NCI-H2081 treated with DMSO at 0.1 percent for 48 hours (cell line): Measurements from ENCODE around the gene MINAR2.

ENCODE experiments used
- DNase-seq: peaks from one replicate; lab custom pipeline; 2025; lab: John Stamatoyannopoulos, UW

The MINAR2 gene

GRCh38 chr5:129747572-129748407 is at the start of gene MINAR2:
TSS of gene MINAR2 (plus strand) at chr5:129748094. CDS start at chr5:129748191, 97 bp downstream.
- DNase-seq = no peak

DNA sequence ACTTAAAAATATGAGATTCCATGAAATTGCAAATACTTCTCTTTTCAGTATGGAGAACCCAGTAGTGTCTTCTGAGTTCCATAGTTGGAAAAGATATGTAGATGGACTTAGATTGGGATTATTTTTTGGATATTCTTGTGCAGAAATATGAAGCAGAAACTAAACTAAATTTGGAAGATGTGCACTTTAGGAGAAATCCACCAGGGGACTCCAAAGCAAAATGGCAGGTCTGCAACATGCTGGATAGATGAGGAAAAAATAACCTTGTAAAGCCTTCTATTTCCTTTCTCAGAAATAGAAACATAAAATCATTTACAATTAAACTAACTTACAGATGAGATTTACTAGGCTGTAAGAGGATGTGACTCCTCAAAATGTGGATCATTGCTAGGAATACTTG is 49.2 kb upstream of the MINAR2 start:
- DNase-seq = no peak

GRCh38 chr5:129716235-129716634 is 31.7 kb upstream of the MINAR2 start:
- DNase-seq = no peak

GRCh38 chr5:129716651-129717050 is 31.2 kb upstream of the MINAR2 start:
- DNase-seq = no peak

DNA sequence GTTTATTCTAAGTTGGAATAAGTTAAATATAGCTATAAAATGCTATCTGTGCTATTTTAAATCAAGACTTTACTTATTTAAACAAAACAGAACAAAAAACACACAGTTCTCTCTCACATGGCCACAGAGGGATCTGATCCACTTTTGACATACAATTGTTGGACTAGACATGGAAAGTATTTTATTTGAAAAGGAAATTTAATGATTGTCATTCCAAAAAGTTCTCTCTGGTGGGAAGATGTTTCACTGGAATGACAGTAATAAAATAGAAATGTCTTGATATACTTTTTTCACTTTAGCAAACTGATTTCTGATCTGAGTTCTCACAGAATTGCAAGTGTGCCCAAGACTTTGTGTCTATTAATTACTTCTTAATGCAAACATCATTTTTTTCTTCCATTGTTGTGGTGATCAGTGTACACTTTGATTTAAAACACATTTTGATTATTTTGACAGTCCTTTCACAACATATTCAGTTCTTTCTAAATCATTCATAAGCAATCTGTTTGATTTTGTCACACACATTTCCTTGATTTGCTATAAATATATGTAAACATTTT is 30.1 kb upstream of the MINAR2 start:
- no peak for DNase-seq

GRCh38 chr5:129718471-129719090 is 29.3 kb upstream of the MINAR2 start:
- DNase-seq = no peak

DNA sequence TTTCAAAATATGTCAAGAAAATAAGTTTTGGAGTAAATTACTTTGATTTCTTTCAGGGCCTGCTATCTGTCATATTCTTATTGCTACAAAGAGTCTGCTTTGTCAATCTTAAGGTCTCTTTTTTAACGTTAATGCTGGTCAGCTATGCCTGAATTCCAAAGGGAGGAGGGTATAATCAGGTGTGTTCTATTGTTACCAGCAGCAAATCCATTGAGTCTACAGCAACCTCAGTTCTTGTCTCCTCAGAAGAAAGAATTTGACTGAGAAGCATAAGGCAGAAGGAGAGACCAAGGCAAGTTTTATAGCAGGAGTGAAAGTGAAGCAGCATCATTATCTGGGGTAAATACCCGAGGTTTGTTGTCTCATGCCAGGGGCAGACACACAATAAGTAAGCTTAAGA is 23.7 kb upstream of the MINAR2 start:
- no peak for DNase-seq

GRCh38 chr5:129724647-129725046 is 23.2 kb upstream of the MINAR2 start:
- no peak for DNase-seq

GRCh38 chr5:129739773-129740172 is 8.1 kb upstream of the MINAR2 start:
- DNase-seq = no peak

DNA sequence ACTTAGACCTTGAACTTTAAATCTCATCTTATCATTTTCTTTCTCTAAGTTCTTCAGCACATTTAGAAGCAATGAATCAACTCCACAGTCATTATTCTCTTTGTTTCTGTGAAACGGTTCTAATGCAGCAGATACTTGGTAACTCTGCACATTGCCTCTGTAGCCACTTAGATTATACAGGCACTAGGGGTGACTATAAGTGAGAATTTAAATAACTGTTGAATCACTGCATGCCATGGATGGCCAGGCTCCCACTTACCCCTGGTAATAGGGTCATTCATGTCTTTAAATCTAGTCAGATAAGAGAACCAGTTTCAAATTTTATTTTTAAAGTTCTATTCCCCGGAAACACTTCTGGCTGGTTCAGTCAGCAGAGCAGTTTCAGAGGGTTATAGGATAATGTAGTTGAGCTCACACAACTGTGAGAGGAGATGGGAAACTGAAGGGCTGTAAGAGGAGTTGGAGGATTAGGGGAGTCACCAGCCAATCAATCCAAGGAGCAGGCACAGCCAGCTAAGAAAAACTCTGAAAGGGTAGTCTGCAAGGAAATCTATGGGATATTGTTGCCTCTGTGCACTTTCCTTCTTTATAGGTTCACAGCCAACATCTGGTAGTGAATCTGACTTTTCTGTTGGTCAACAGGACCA is 4.2 kb upstream of the MINAR2 start:
- DNase-seq = no peak

GRCh38 chr5:129745997-129746396 is 1.9 kb upstream of the MINAR2 start:
- DNase-seq = no peak

DNA sequence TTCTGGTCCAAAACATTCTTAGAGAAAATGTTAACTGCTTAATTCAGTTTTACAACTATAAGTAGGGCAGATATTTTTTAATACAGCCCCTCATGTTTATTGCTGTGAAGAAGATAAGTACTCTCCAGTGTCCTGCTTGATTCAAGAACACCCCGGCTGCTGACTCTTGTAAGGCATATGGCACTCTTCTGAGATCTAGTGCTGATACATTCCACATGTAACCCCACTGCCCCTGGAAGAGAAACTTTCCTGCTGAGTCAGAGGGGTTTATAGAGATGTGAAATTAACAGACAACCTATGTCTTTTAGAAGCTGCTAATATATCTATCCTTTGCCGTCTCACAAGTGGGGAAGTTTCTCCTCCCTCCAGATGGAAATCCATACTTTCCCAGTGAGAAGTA is 1.0 kb upstream of the MINAR2 start:
- no peak for DNase-seq

DNA sequence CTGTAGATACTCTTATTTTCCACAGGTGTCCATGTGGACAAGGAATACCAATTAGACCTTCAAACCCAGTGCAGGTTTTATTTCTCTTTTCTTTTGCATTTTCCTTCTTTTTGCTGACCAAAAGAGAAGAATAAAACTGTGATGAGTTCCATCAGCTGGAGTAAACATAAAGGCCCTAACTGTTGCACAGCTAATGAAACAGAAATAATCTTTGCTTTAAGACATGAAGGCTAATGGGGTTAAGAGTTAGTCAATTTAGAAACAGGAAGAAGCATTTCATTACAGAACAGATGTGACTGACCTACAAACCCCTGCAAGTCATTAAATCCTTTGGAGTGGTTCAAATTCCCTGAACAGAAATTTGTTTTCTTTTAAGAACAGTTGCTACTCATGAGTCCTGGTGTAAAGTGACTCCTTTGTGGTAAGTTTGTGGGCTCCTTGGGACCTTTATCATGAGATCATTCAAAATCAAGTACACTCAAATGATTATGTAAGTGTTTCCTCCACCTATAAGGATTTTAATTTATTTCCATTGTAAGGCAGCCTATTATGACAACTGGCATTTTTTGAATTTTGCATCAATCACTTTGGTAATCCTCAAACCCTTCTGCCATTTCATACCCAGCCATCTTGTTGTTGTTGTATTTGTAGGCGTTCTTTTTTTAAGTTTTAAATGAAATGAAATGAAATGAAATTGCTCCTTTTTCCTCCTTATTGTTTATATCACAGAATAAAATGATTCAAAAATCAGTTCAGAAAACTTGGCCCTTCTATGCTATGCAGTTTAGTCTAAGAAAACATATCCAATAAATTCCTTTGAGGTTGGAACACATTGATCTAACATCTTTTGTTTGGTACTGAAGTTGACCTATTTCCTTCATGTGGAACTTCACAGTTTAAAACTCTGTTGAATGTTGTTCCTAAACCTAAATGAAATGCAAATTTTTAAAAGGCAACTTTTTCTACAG is 1.3 kb downstream of the MINAR2 start:
- DNase-seq = no peak

DNA sequence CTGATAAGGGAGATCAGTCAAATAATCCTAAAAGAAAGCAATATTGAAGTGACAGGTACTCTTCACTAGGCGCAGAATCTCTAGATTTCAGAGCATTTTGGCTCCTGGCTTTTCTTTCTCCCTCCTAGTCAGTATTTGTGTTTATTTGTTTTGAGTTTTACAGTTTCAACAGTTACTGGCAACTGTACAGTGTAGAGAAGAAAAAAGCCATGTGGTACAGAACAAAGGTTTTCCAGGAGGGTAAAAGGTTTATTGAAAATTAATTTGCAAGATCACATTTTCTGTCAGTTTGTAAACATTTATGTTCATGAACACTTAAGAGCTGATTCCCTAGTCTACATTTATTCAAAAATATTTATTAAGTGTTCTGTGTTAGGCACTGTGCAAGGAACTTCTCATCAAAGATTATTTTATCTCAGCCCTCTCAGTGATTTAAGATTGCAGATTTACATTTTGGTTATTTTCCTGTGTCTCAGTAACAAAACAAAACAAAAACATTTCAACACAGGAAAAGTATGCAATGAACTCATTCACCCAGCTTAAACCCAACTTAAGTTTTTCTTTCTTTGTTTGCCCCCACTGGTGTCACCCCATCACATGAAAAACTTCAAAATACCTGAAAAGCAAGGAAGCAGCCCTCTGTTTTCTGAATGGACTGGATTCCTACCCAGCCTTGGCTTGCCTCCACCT is 12.9 kb downstream of the MINAR2 start:
- DNase-seq = no peak

- DNase-seq = no peak
Measured at GRCh38 chr5:129763651-129764050, 15.8 kb downstream of the MINAR2 start.

DNA sequence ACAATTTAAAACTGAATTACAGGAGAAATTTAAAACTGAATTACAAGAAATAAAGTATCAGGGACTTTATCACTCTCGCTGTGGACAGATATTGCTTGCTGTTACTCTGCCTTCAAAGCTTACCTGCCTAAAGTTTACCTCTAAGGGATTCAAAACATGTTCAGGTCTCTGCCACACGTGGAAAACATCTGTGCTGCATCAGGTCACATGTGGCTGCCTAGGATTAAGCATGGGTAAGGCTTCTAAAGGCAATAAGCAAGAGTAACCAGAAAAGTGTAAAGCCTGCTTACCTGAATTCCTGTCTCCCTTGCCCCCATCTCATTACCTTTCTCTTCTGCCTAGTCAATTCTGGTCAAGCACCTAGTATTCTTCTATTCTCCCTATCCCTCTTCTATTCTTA is 18.9 kb downstream of the MINAR2 start:
- no peak for DNase-seq

DNA sequence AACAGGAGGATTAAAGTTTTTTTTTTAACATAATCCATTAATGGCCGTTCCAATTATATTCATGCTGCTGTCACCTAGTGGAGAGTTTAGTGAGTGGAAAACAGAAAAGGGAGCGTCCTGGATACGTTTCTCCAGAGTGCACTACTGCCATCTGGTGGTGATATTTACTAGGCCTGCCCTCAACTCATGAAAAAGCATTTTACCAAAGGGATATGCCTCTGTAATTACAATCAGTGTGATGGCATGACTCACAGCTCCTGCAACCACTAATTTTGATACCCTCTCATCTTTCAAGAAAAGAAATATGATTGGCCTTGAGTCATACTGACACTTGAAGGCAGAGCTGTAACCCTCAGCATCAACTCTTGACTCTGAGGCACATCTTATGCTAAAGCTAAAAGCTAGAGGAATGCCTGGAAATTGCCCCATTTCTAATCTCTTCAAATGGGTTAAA is 20.1 kb downstream of the MINAR2 start:
- DNase-seq = peak; percentile 57

DNA sequence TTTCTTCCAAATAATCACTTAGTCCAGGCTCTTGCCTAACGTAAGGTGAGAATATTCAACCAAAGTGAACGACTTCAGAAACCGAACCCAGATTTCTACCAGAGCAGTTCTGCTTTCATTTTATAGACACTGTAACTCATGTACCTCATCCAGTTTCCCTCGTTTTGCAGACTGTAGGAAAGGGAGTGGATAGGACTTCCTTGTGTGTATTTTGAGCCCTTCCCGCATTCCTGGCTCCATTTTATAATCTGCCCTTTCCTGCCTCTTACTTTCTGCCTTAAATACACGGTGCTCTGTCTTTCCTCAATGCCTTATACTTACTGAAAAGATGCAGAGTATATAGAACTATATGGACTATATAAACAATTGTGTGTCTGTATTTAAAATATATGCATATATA is 20.8 kb downstream of the MINAR2 start:
- no peak for DNase-seq

GRCh38 chr5:129770024-129770820 is 22.3 kb downstream of the MINAR2 start:
- DNase-seq = no peak
